H7 (cell line): ENCODE results near the gene NEUROG3. TPM values are rescaled to one million over a fixed set of nuclear protein-coding genes. Genes with fewer than 3 reads are reported as not detected.

Source experiments
- DNase-seq: peaks from one replicate; pipeline ENCODE4 v3.0.0; 2012
- H3K27me3 ChIP-seq: 2 replicates; pipeline ENCODE4 v1.6.0; 2011; ENCODE audit warnings: mild to moderate bottlenecking, low read length; ENCODE audit not compliant: control insufficient read depth, insufficient read depth
- H3K36me3 ChIP-seq: replicated peaks from 2 replicates; pipeline ENCODE4 v1.5.1; 2011; ENCODE audit warnings: low read length; ENCODE audit not compliant: control insufficient read depth, insufficient read depth
- H3K4me3 ChIP-seq: 2 replicates; pipeline ENCODE4 v1.5.1; 2011; ENCODE audit warnings: low read depth, mild to moderate bottlenecking, control low read depth, low read length, moderate library complexity; ENCODE audit not compliant: insufficient read depth
- total RNA-seq: library from RNA; depleted of rRNA; stranded (reverse); fragments of >200 nt; shearing (Covaris generic); gene quantifications from 2 replicates; pipeline ENCODE4 v1.2.3, GENCODE V29; 2014

The NEUROG3 gene
- total RNA-seq, 1 experiment from 2014 or later = 0.14 TPM

DNA sequence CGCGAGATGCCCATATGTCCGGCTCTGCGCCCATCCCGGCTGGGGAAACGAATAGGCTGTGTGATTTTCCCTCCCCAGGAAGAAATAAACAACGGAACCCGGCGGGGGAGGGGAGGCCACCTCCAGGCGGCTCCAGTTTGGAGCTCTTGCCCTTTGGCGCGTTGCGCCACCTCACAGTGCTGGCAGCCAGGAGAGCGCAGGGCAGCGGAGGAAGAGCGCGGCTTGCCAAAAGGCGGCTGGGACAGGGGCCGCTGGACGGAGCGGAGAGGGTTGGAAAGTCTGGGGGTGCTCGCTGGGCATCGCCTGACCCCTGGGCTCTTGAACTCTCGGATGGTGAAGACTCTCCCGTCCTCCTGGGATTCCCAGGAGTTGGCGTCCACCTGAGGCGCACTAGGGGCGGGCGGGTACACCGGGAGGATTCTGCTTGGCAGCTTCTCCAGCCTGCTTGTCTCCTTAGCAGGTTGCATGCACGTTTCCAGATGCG is 5.3 kb upstream of the NEUROG3 start:
- peak; percentile 68 for DNase-seq
- Histone ChIP-seq H3K4me3 (peak overlapping the region; percentile 13; the same call in 1 of the 2 replicates), H3K36me3 (no peaks in the 10 kb centered on the region)

GRCh38 chr10:69577268-69578232 is 4.3 kb upstream of the NEUROG3 start:
- Histone ChIP-seq H3K4me3 (peak overlapping the region; percentile 23), H3K27me3 (peaks cover 91% of the 10 kb centered on the region), H3K36me3 (no peaks in the 10 kb centered on the region)
- DNase-seq = peak; percentile 78

More for the DNA sequence above, 5.3 kb upstream of the NEUROG3 start:
- H3K27me3 ChIP-seq = peaks cover 88% of the 10 kb centered on the region

- no peak for DNase-seq
- Histone ChIP-seq H3K36me3 (no peaks in the 10 kb centered on the region), H3K27me3 (peaks cover 99% of the 10 kb centered on the region), H3K4me3 (peak overlapping the region; percentile 6; the same call in 1 of the 2 replicates)
Measured at GRCh38 chr10:69576334-69577011, 3.3 kb upstream of the NEUROG3 start.

DNA sequence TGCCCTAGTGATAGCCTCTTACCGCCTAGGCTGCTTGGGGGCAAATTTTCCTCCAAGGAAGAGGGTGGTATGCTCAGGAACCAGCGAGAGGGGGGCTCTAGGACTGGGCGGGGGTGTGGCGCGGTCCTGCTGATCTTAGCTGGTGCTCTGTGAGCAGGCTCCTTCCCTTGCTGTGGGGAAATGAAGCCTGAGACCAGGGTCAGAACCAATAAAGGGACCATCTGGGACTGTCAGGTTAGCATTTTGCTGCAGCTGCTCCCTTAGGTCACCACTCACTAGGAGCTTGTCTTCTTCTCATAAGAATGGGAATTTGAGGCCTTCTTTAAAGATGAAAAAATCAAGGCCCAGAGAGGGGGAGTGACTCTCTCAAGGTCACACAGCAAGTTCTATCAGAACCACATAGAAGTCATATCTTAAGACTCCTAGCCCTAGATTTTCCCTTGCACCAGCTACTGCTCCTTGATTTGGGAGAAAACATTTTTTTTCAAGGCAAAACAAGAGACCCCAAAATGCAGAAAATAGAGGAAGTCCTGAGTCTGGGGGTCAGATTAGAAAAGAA is 2.0 kb upstream of the NEUROG3 start:
- Histone ChIP-seq H3K36me3 (no peaks in the 10 kb centered on the region), H3K4me3 (peak overlapping the region; percentile 37), H3K27me3 (peaks cover 100% of the 10 kb centered on the region)
- no peak for DNase-seq

DNA sequence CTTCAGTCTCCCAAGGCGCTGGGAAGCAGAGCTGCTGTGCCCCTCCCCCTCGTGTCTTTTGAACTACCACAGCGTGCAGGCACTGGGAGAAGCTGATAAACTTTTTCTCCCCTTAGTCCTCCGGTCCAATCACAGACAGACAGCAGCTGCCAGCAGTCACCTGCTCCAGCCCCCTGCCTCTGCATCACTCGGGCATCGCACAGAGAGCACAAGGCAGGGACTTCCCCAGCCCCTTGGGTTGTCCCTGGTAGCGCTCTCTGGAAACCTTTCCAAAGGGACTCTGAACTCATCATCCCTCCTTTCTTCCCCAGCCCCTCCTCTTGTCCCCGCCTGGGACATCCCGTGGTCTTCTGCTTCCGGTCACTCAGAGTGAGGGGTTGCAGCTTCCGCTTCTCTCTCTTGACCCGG is 1.4 kb upstream of the NEUROG3 start:
- no peaks in the 10 kb centered on the region for H3K36me3 ChIP-seq
- peak overlapping the region; percentile 37 for H3K4me3 ChIP-seq
- peak; percentile 75 for DNase-seq
- H3K27me3 ChIP-seq = peaks cover 99% of the 10 kb centered on the region

GRCh38 chr10:69572159-69573055 is 815 bp downstream of the NEUROG3 start:
- Histone ChIP-seq H3K36me3 (no peaks in the 10 kb centered on the region), H3K27me3 (peaks cover 96% of the 10 kb centered on the region), H3K4me3 (peak overlapping the region; percentile 39)
- DNase-seq = peak; percentile 73

DNA sequence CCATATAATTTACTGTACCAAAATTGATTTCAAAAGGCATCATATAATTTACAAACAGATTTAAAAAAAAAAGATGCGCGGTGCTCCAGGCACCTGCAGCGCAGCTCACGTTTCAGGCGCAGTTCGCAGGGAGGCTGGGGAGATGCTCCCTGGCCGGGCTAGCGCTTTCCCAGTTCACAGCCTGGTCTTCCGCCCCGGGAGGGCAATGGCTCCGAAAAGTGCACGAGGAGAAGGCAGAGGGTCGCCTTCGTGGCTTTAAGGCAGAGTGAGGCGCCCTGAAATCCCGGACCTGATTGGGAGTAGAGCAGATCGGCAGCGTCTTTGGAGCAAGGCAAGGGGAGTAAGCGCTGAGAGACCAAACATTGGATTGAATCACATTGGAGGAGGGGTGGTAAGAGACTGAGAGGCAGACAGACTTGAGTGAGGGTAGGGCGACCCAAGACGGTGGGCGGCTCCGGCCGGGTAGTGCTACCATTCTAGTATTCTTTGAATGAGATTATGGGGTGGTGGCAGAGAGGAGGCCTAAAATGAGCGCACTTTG is 1.5 kb downstream of the NEUROG3 start:
- Histone ChIP-seq H3K27me3 (peaks cover 96% of the 10 kb centered on the region), H3K36me3 (no peaks in the 10 kb centered on the region), H3K4me3 (peak overlapping the region; percentile 39)
- DNase-seq = peak; percentile 75

- Histone ChIP-seq H3K36me3 (no peaks in the 10 kb centered on the region), H3K27me3 (peaks cover 95% of the 10 kb centered on the region), H3K4me3 (no peak overlapping the region)
- peak; percentile 60 for DNase-seq
Measured at GRCh38 chr10:69570050-69570816, 3.0 kb downstream of the NEUROG3 start.

DNA sequence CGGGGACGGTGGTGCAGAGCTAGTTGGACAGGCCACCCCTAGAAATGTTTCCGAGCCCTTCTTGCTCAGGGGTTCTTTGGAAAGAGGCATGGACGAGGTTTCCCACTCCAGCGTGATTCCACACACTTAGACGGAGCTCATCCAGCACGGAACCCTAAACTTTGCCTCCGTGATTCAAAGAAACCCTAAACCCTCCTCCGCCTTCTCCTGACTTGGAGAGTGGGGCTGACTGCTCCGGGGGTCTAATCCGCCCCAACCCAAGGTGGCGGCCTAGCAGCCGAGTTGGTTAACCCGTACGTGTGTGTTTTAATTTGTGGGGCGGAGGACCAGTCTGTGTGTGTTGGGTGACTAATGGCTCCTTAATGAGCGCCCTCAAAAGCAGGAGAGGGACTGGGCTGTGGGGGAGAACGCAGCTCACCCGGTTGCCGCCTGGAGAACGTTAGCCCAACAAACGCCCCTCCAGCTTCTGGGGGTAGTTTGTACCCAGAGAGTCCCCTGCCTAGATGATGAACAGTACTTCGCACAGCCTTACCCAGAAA is 3.8 kb downstream of the NEUROG3 start:
- Histone ChIP-seq H3K36me3 (no peaks in the 10 kb centered on the region), H3K4me3 (peak overlapping the region; percentile 31), H3K27me3 (peaks cover 89% of the 10 kb centered on the region)
- DNase-seq = no peak

GRCh38 chr10:69568472-69569395 is 4.5 kb downstream of the NEUROG3 start:
- peak; percentile 91 for DNase-seq
- Histone ChIP-seq H3K36me3 (no peaks in the 10 kb centered on the region), H3K27me3 (peaks cover 86% of the 10 kb centered on the region), H3K4me3 (peak overlapping the region; percentile 31)

GRCh38 chr10:69567920-69568319 is 5.3 kb downstream of the NEUROG3 start:
- no peaks in the 10 kb centered on the region for H3K36me3 ChIP-seq
- no peak overlapping the region for H3K4me3 ChIP-seq
- H3K27me3 ChIP-seq = peaks cover 81% of the 10 kb centered on the region
- peak; percentile 80 for DNase-seq

DNA sequence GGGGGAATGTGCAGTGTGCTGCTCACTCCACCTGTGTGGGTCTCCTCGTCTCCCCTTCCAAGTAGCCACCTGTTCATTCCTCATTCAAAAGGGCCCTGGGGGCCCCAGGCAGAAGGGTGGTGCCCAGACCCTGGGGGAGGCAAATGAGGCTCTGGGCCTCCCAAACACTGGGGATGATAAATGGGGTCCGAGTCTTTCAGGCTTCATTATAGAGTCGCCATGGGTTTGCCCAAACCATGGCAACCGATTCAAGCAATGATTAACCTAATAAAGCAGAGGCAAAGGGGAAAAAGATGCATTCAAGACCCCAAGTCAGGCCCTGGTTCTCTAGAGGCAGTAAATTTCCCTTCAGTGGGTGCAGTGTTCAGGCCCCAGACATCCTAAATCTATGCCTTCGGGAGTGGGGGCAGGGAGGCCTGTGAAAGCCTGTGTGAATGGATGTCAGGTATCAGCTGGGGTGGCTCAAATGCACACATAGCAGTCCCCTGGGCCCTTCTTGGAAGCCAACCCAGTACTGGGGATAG is 10.4 kb downstream of the NEUROG3 start:
- Histone ChIP-seq H3K36me3 (no peaks in the 10 kb centered on the region), H3K4me3 (no peak overlapping the region), H3K27me3 (peaks cover 34% of the 10 kb centered on the region)
- DNase-seq = no peak
